Gastroesophageal sphincter (tissue), 4 donors: ENCODE measurements around the gene PROM2. TPM values are rescaled to one million over a fixed set of nuclear protein-coding genes. Genes with fewer than 3 reads are reported as not detected.
A peak's percentile ranks its signal among the peaks of the same experiment; 100 is the strongest.

Experiments
- ATAC-seq: fragments of 150-250 bp; one replicate; pipeline ENCODE4 v1.9.1; 2016; ENCODE audit warnings: mild to moderate bottlenecking, moderate library complexity
- H3K27ac ChIP-seq, 4 donors: fragments of 200-600 bp; sonication (generic) in 3 of 4; 1 replicate in 3 of 4; 2 replicates in 1 of 4; pipeline ENCODE4 v1.5.1; 2016 to 2019
- H3K27me3 ChIP-seq: fragments of 200-600 bp; sonication (generic); one replicate; pipeline ENCODE4 v1.5.1; 2019
- H3K36me3 ChIP-seq, 2 donors: fragments of 200-600 bp; sonication (generic); one replicate each; pipeline ENCODE4 v1.5.1; 2019; ENCODE audit warnings: control low read depth in 1 of 2
- H3K4me1 ChIP-seq, 3 donors: fragments of 200-600 bp; sonication (generic); 1 replicate in 2 of 3; 2 replicates in 1 of 3; pipeline ENCODE4 v1.5.1; 2016 to 2019; ENCODE audit warnings: control low read depth in 2 of 3
- H3K4me3 ChIP-seq, 2 donors: fragments of 200-600 bp; sonication (generic); one replicate each; pipeline ENCODE4 v1.5.1; 2019; ENCODE audit warnings: mild to moderate bottlenecking in 1 of 2, moderate library complexity in 1 of 2
- H3K9me3 ChIP-seq, 3 donors: fragments of 200-600 bp; sonication (generic); one replicate each; pipeline ENCODE4 v1.5.1; 2017 to 2019; ENCODE audit warnings: control low read depth in 2 of 3
- CTCF ChIP-seq, 4 experiments: fragments of 200-600 bp in 2 of 4; fragments of 450-650 bp in 2 of 4; sonication (generic) in 1 of 4; IDR thresholded peaks; one replicate each; pipeline ENCODE4 v1.5.1; 2017 to 2019; ENCODE audit warnings: antibody characterized with exemption in 4 of 4, mild to moderate bottlenecking in 2 of 4, moderate library complexity in 2 of 4
- EP300 ChIP-seq: sonication (generic); formaldehyde crosslinking; IDR thresholded peaks from one replicate; pipeline ENCODE4 v1.6.1; 2017; ENCODE audit warnings: antibody characterized with exemption, mild to moderate bottlenecking
- POLR2A ChIP-seq, 2 donors: fragments of 450-650 bp; IDR thresholded peaks; one replicate each; pipeline ENCODE4 v1.6.1; 2017; ENCODE audit warnings: antibody characterized with exemption in 2 of 2, mild to moderate bottlenecking in 2 of 2, moderate library complexity in 1 of 2
- POLR2AphosphoS5 ChIP-seq: sonication (generic); formaldehyde crosslinking; IDR thresholded peaks from one replicate; pipeline ENCODE4 v1.6.1; 2017; ENCODE audit warnings: antibody characterized with exemption
- WGBS, 2 donors: methylation state at CpG; one replicate each; pipeline ENCODE4 v1.1.5; 2018; ENCODE audit warnings: low coverage in 1 of 2; 5-methylcytosine and 5-hydroxymethylcytosine counted together
- total RNA-seq, 4 donors: library from RNA; depleted of rRNA; stranded (reverse); fragments of >200 nt; gene quantifications; one replicate each; pipeline ENCODE4 v1.1.0, GENCODE V29; 2016

Gene PROM2
- total RNA-seq, 4 donors from 2014 or later, result 0.94 to 36.4 (median 6.8) TPM

- no peak for ATAC-seq
- Histone ChIP-seq H3K9me3 (no peaks in the 10 kb centered on the region), H3K36me3 (no peaks in the 10 kb centered on the region), H3K4me3 (no peak overlapping the region), H3K27ac (no peak overlapping the region), H3K4me1 (peaks cover 0 to 4% (median 0%) of the 10 kb centered on the region in 3 donors), H3K27me3 (peaks cover 29% of the 10 kb centered on the region)
- WGBS, 2 donors, result 74 to 95% methylated on average over 3 of the region's 4 CpGs
- no peak for TF ChIP-seq EP300
Observed at GRCh38 chr2:95310651-95311050, 36.4 kb downstream of the PROM2 start.

DNA sequence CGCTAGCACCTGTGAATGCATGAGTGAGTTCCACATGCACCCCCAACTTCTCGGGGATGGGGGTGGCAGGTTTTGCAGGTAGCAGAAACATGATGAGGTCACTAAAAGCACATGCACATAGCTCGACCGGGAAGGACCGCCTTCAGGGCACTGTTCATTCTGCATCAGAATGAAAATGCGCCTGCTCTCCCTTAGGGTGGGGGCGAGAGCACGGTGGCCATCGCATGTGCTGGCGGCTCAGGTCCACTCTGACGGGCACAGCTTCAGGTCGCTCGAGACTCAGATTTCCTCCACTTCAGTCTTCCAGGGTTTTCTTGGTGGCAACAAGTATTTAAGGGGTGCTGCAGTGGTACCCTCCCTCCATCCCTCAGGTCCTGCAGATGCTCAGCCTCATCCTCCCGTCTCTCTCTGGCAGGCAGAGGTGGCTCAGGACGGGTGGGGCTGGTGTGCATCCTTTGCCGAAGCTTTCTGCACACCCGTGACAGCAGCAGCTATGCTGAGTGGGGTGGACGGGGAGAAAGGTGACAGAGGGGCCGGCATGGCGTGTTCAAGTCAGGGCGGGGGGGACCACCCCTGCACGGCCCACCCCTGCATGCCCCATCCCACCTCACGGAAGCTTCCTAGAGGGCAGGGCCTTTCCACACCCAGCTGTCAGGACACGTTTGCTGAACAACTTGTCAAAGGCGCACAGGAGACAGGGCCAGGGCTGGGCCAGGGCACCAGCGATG lies 37.7 kb downstream of the PROM2 start:
- 71 to 100% methylated on average over 1 to 12 of the region's 26 CpGs for WGBS, 2 donors
- Histone ChIP-seq H3K4me3 (no peak overlapping the region), H3K27ac (no peak overlapping the region), H3K27me3 (peaks cover 29% of the 10 kb centered on the region), H3K4me1 (no peaks in the 10 kb centered on the region), H3K9me3 (no peaks in the 10 kb centered on the region), H3K36me3 (no peaks in the 10 kb centered on the region)
- ATAC-seq, result no peak
- TF ChIP-seq CTCF (IDR thresholded peaks at IDR 0.05) (no peak), EP300 (no peak), POLR2A (IDR thresholded peaks at IDR 0.05) (no peak), POLR2AphosphoS5 (no peak)

- TF ChIP-seq POLR2AphosphoS5 (no peak), EP300 (no peak), POLR2A (IDR thresholded peaks at IDR 0.05) (no peak)
- peaks cover 29% of the 10 kb centered on the region for H3K27me3 ChIP-seq
- H3K27ac ChIP-seq, result no peak overlapping the region
- 100% methylated on average over 1 of the region's 24 CpGs; no CpG with 5 or more reads in 1 of the 2 donors for WGBS, 2 donors
- no peaks in the 10 kb centered on the region for H3K4me1 ChIP-seq
- H3K36me3 ChIP-seq, result no peaks in the 10 kb centered on the region
- no peaks in the 10 kb centered on the region for H3K9me3 ChIP-seq
- ATAC-seq, result no peak
- H3K4me3 ChIP-seq, result no peak overlapping the region
Observed at GRCh38 chr2:95312543-95313201, 38.4 kb downstream of the PROM2 start.

DNA sequence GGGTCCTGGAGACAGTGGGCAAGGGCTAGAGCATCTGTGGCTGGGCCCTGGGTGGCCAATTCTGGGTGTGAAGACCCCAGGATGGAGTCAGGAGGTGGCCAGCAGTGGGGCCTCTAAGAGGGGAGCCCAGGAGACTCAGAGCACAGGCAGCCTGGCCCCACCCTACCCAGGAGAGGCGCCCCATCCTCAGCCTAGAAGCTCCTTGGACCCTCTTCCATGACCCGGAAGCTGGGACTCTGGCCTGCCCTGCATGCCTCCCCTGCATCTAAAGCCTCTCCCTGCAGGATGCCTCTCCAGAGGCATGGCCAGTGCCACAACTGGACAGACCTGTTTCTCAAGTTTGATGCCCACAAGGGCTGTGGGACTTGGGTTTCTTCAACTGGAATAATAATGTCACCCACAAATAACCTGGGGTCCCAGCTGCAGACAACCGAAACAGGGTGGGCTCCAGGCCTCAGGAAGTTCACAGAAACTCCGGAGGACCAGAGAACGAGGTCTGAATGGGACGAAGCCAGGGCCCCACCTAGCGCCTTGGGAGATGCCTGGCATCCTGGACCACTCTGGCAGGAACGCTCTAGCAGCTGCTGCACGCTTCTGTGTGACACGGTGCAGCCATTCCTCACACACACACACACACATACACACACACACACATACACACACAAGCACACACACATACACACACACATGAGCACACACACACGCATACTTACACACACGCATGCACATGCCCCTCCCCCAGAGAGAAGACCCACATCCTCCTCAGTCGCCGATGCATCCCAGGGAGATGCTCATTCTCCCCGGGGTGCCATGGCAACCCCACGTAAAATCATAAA lies 39.3 kb downstream of the PROM2 start:
- no peak for ATAC-seq
- TF ChIP-seq POLR2AphosphoS5, result no peak
- no peak for TF ChIP-seq EP300
- TF ChIP-seq CTCF (IDR thresholded peaks at IDR 0.05), result no peak
- TF ChIP-seq POLR2A (IDR thresholded peaks at IDR 0.05), result no peak
- WGBS, 2 donors, result 76 to 100% methylated on average over 1 to 7 of the region's 16 CpGs
- H3K27ac ChIP-seq, result no peak overlapping the region
- H3K36me3 ChIP-seq, result no peaks in the 10 kb centered on the region
- no peak overlapping the region for H3K4me3 ChIP-seq
- H3K4me1 ChIP-seq, result no peaks in the 10 kb centered on the region
- peaks cover 29% of the 10 kb centered on the region for H3K27me3 ChIP-seq
- H3K9me3 ChIP-seq, result no peaks in the 10 kb centered on the region

DNA sequence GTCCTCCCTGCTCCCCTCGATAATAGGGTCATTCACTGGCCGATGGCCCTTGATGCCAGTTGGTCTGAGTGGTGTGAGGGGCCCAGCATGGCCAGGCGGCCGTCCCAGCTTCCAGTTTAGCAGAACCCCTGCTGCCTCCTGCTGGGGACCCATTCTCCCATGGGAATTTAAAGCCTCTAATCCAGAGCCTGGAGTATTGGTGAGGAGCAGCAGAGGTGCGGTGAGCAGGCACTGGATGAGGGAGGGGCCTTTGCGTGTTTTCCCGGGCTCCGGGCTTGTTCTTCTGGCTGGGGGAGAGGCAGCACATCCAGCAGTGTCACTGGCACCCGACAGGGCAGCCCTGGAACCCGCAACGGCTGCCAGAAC lies 40.3 kb downstream of the PROM2 start:
- Histone ChIP-seq H3K27me3 (peaks cover 29% of the 10 kb centered on the region), H3K27ac (no peak overlapping the region), H3K36me3 (no peaks in the 10 kb centered on the region), H3K4me3 (no peak overlapping the region), H3K9me3 (no peaks in the 10 kb centered on the region), H3K4me1 (no peaks in the 10 kb centered on the region)
- WGBS, 2 donors, result no CpG with 5 or more reads among the region's 11 CpGs
- ATAC-seq, result no peak
- TF ChIP-seq POLR2AphosphoS5, result no peak
- TF ChIP-seq POLR2A (IDR thresholded peaks at IDR 0.05), result no peak

DNA sequence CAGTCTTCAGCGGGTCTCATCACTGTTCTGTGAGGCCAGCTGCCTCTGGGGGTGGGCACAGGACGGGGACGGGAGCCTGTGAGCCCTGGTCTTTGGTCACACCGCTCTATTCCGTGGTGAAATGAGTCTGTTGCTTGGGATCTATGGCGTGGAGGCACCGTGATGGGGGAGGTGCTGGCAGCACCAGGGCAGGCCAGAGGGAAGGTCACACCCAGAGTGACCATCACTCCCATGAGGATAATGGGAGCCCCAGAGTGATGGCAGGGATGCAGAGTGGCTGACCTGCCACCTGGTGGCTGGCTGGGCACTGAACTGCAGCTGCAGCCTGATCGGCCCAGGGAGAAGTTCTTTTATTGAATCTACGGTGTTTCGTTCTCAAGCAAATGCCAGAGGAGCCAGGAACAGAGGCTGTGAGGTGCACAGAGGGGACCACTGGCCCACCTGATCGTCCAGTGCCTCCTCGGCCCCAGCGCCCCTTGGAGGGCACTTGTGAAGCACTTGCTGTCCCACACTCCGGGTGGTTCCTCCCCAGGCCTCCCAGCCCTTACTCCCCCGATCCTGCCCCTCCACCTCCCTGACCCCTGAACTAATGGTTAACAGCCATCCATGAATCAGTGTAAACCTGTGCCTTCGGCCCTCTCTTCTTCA lies 40.8 kb downstream of the PROM2 start:
- no peaks in the 10 kb centered on the region for H3K9me3 ChIP-seq
- no peaks in the 10 kb centered on the region for H3K4me1 ChIP-seq
- no peak for ATAC-seq
- peaks cover 29% of the 10 kb centered on the region for H3K27me3 ChIP-seq
- H3K4me3 ChIP-seq, result no peak overlapping the region
- H3K36me3 ChIP-seq, result no peaks in the 10 kb centered on the region
- TF ChIP-seq CTCF (IDR thresholded peaks at IDR 0.05) (peak in 3 of 4 experiments; percentile 28 to 57 (median 47)), POLR2A (IDR thresholded peaks at IDR 0.05) (no peak), EP300 (no peak)
- no peak overlapping the region for H3K27ac ChIP-seq
- 78% methylated on average over 9 of the region's 16 CpGs; no CpG with 5 or more reads in 1 of the 2 donors for WGBS, 2 donors
